IMR-90 (cell line): ENCODE measurements around the gene TIGD3. TPM values are rescaled to one million over a fixed set of nuclear protein-coding genes. Genes with fewer than 3 reads are reported as not detected.
A peak's percentile ranks its signal among the peaks of the same experiment; 100 is the strongest.

ENCODE experiments used
- ATAC-seq: fragments of 200-7000 bp; cut with Tn5 transposase; 2 replicates; pipeline ENCODE4 v1.9.1; 2020; ENCODE audit warnings: low read depth, mild to moderate bottlenecking, moderate library complexity
- BruUV-seq: library from RNA; stranded (reverse); fragments of 400-500 nt; replicated peaks from 2 replicates; lab custom pipeline; 2021; lab: Mats Ljungman, UMichigan
- CTCF ChIA-PET: fragments of 300-600 bp; formaldehyde crosslinking; extraction: SDS; loops from one replicate; lab custom pipeline; 2021; ENCODE audit warnings: antibody characterized with exemption; lab: Yijun Ruan, JAX
- POLR2A ChIA-PET: fragments of 300-600 bp; sonication (Branson Sonifier 250); formaldehyde crosslinking; loops from one replicate; lab custom pipeline; 2022; ENCODE audit warnings: antibody characterized with exemption; ENCODE audit not compliant: unreplicated experiment; lab: Charles Lee
- DNase-seq: peaks from one replicate; pipeline ENCODE4 v3.0.0; 2013
- H2AFZ ChIP-seq: replicated peaks from 2 replicates; pipeline ENCODE3; 2013; ENCODE audit warnings: low read length, mild to moderate bottlenecking; ENCODE audit not compliant: poor library complexity
- H2AK5ac ChIP-seq: 2 replicates; pipeline ENCODE4 v1.6.1; 2013; ENCODE audit warnings: low read depth, low read length, inconsistent platforms
- H2AK9ac ChIP-seq: replicated peaks from 2 replicates; pipeline ENCODE3; 2013; ENCODE audit warnings: mild to moderate bottlenecking, low read depth, low read length, moderate library complexity; ENCODE audit not compliant: poor library complexity
- H2BK120ac ChIP-seq: 2 replicates; pipeline ENCODE4 v1.6.1; 2013; ENCODE audit warnings: low read depth, low read length, inconsistent platforms
- H2BK15ac ChIP-seq: 3 replicates; pipeline ENCODE4 v1.6.1; 2013; ENCODE audit warnings: low read depth, low read length, inconsistent platforms
- H2BK20ac ChIP-seq: 2 replicates; pipeline ENCODE4 v1.6.1; 2013; ENCODE audit warnings: low read depth, mild to moderate bottlenecking, inconsistent platforms, low read length, moderate library complexity
- H2BK5ac ChIP-seq: 2 replicates; pipeline ENCODE4 v1.6.1; 2013; ENCODE audit warnings: mild to moderate bottlenecking, low read depth, low read length, inconsistent platforms; ENCODE audit not compliant: poor library complexity, severe bottlenecking
- H3K14ac ChIP-seq: replicated peaks from 2 replicates; pipeline ENCODE4 v1.6.1; 2013; ENCODE audit warnings: low read depth, low read length, inconsistent platforms
- H3K18ac ChIP-seq: 2 replicates; pipeline ENCODE4 v1.6.1; 2013; ENCODE audit warnings: low read depth, low read length, control low read depth
- H3K23ac ChIP-seq: 2 replicates; pipeline ENCODE4 v1.6.1; 2013; ENCODE audit warnings: low read depth, low read length, inconsistent platforms
- H3K27ac ChIP-seq: 2 replicates; pipeline ENCODE4 v1.5.1; 2013; ENCODE audit warnings: mild to moderate bottlenecking, control low read depth, low read length; ENCODE audit not compliant: insufficient read depth
- H3K27me3 ChIP-seq: 2 replicates; pipeline ENCODE4 v1.6.1; 2013; ENCODE audit warnings: low read length; ENCODE audit not compliant: control insufficient read depth, insufficient read depth
- H3K36me3 ChIP-seq: 2 replicates; pipeline ENCODE4 v1.6.1; 2013; ENCODE audit warnings: low read length, mixed read lengths; ENCODE audit not compliant: control insufficient read depth, insufficient read depth
- H3K4ac ChIP-seq: 2 replicates; pipeline ENCODE4 v1.6.1; 2013; ENCODE audit warnings: low read depth, low read length, inconsistent platforms
- H3K4me1 ChIP-seq: 2 replicates; pipeline ENCODE4 v1.6.1; 2013; ENCODE audit warnings: low read length, mixed read lengths; ENCODE audit not compliant: control insufficient read depth, insufficient read depth
- H3K4me2 ChIP-seq: 2 replicates; pipeline ENCODE4 v1.6.1; 2013; ENCODE audit warnings: low read depth, mild to moderate bottlenecking, control low read depth, low read length, moderate library complexity
- H3K4me3 ChIP-seq: 2 replicates; pipeline ENCODE4 v1.5.1; 2013; ENCODE audit warnings: low read depth, mild to moderate bottlenecking, control low read depth, low read length, moderate library complexity; ENCODE audit not compliant: insufficient read depth
- H3K56ac ChIP-seq: 2 replicates; pipeline ENCODE4 v1.6.1; 2013; ENCODE audit warnings: low read length, inconsistent platforms; ENCODE audit not compliant: insufficient read depth; ENCODE audit errors: extremely low read depth
- H3K79me1 ChIP-seq, 2 experiments: 2 replicates each; pipeline ENCODE4 v1.6.1; 2013; ENCODE audit warnings: low read length in 2 of 2, inconsistent platforms in 1 of 2, low read depth in 1 of 2
- H3K9ac ChIP-seq: 2 replicates; pipeline ENCODE4 v1.6.1; 2013; ENCODE audit warnings: low read depth, low read length, control low read depth
- H3K9me1 ChIP-seq: 2 replicates; pipeline ENCODE4 v1.6.1; 2013; ENCODE audit warnings: low read length, inconsistent platforms; ENCODE audit not compliant: insufficient read depth
- H3K9me3 ChIP-seq: 2 replicates; pipeline ENCODE4 v1.6.1; 2013; ENCODE audit warnings: low read length; ENCODE audit not compliant: control insufficient read depth, insufficient read depth
- H4K20me1 ChIP-seq: 2 replicates; pipeline ENCODE4 v1.6.1; 2013; ENCODE audit warnings: low read length, inconsistent platforms; ENCODE audit not compliant: insufficient read depth
- H4K5ac ChIP-seq: 2 replicates; pipeline ENCODE4 v1.6.1; 2013; ENCODE audit warnings: mild to moderate bottlenecking, low read depth, low read length, control low read depth
- H4K8ac ChIP-seq, 2 experiments: 2 replicates each; pipeline ENCODE4 v1.6.1; 2013; ENCODE audit warnings: low read depth in 2 of 2, low read length in 2 of 2, control low read depth in 1 of 2, inconsistent platforms in 1 of 2
- H4K91ac ChIP-seq: 2 replicates; pipeline ENCODE4 v1.6.1; 2013; ENCODE audit warnings: low read depth, low read length, inconsistent platforms; ENCODE audit not compliant: insufficient read depth
- MAFK ChIP-seq: IDR thresholded peaks from 2 replicates; pipeline ENCODE4 v1.6.1; 2012; ENCODE audit warnings: low read depth, low read length, improper control_type of control experiment
- POLR2A ChIP-seq: IDR thresholded peaks from 2 replicates; pipeline ENCODE4 v1.6.1; 2012; ENCODE audit warnings: mild to moderate bottlenecking, low read depth, low read length
- RAD21 ChIP-seq: IDR thresholded peaks from 2 replicates; pipeline ENCODE4 v1.6.1; 2012; ENCODE audit warnings: low read length, improper control_type of control experiment
- RCOR1 ChIP-seq: IDR thresholded peaks from 2 replicates; pipeline ENCODE4 v1.6.1; 2012; ENCODE audit warnings: mild to moderate bottlenecking, low read length, improper control_type of control experiment; ENCODE audit not compliant: insufficient replicate concordance
- WGBS, 2 experiments: methylation state at CpG; one replicate each; pipeline versions ENCODE4 v1.1.5 to v1.1.7; 2013; ENCODE audit warnings: missing lambda C conversion rate in 2 of 2; ENCODE audit not compliant: insufficient read length in 1 of 2; ENCODE audit errors: extremely low coverage in 2 of 2; 5-methylcytosine and 5-hydroxymethylcytosine counted together
- dilution Hi-C: fragments of 300-500 bp; cut with HindIII; formaldehyde crosslinking; loops from one replicate; pipeline ENCODE4 v1.14.3; 2018; ENCODE audit warnings: low sequenced_read_pairs; ENCODE audit not compliant: unreplicated experiment
- in situ Hi-C: fragments of 300-500 bp; cut with MboI; formaldehyde crosslinking; loops from 3 replicates; pipeline ENCODE4 v1.14.3; 2019; ENCODE audit warnings: low sequenced_read_pairs, inconsistent platforms, mixed read lengths
- intact Hi-C: fragments of 100-400 bp; cut with micrococcal nuclease; formaldehyde crosslinking; loops from 2 replicates; pipeline ENCODE4 v1.10.0; 2022
- polyA plus RNA-seq, 3 experiments: library from polyadenylated mRNA; depleted of rRNA; stranded (reverse); fragments of >200 nt; gene quantifications; 2 replicates each; pipeline ENCODE4 v1.2.3, GENCODE V29; 2012; ENCODE audit warnings: low replicate concordance in 1 of 3
- total RNA-seq: library from RNA; depleted of rRNA; stranded (reverse); fragments of >200 nt; gene quantifications from 2 replicates; pipeline ENCODE4 v1.2.3, GENCODE V29; 2012
- TF ChIP-seq, protein P1 (sequence below): fragments of 150-350 bp; IDR thresholded peaks from 2 replicates; pipeline ENCODE4 v1.6.1; 2017; ENCODE audit warnings: mild to moderate bottlenecking, antibody characterized with exemption, low read length, low read depth

TIGD3 gene
- total and polyA plus RNA-seq, 2 of the 4 experiments (the other 2 are of a cell fraction), result 0.12 TPM; not detected in 1

DNA sequence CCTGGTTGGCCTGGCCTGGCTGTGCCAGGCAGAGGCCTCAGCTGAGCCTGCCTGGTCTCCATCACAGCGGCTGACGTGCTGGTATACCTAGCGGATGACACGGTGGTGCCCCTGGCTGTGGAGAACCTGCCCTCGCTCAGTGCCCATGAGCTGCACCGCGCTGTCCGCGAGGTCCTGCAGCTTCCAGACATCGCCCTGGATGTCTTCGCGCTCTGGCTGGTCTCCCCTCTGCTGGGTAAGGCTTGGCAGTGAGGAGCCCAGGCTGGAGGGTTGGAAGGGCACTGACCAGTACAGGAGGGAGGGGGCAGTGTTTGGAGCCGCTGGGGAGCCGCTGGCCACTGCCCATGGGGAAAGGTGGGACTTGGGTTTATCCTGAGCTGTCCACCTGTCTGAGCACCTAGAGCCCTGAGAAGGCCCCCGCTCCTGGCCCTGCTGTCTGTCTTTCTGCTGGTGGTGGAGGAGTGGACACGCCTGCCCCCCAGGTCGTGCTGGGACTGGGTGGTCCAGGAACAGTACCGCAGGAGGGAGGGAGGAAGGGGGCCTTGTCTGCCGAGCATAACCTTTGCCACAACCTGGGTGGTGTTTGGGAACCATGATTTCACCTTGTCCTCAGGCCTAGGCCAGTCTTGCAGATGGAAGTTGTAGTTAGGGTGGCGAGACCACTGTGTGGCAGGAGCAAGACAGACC lies 34.9 kb downstream of the TIGD3 start:
- peaks cover 26% of the 10 kb centered on the region; the same call in 1 of the 2 replicates for H3K36me3 ChIP-seq
- peaks cover 31% of the 10 kb centered on the region for H3K4me1 ChIP-seq
- peak overlapping the region; percentile 73 for H3K27ac ChIP-seq
- in situ Hi-C loops (no loop called here), intact Hi-C loops (no loop called here), dilution Hi-C loops (no loop called here)
- H2AFZ ChIP-seq, result peak overlapping the region; percentile 53
- H3K27me3 ChIP-seq, result no peaks in the 10 kb centered on the region
- peak overlapping the region; percentile 95 for H3K23ac ChIP-seq
- 77% methylated on average over 4 of the region's 20 CpGs; no CpG with 5 or more reads in 1 of the 2 experiments for WGBS, 2 experiments
- peak overlapping the region; percentile 10; the same call in 1 of the 2 replicates for H3K9ac ChIP-seq
- no peak overlapping the region for H3K56ac ChIP-seq
- H2BK20ac ChIP-seq, result no peak overlapping the region; the same call in 1 of the 2 replicates
- no peak overlapping the region; the same call in 1 of the 2 replicates for H3K4me2 ChIP-seq
- ChIA-PET POLR2A (interaction anchor here (2.8 kb wide), 1 partner anchor 110 kb away, joined by 14 read pairs; the partner anchor contains the start of gene MALAT1), CTCF (no interaction called here)
- H2BK5ac ChIP-seq, result peak overlapping the region; percentile 41
- no peak overlapping the region for H2BK120ac ChIP-seq
- peaks cover 8% of the 10 kb centered on the region; the same call in 1 of the 2 replicates for H4K20me1 ChIP-seq
- ATAC-seq, result no peak
- H2AK5ac ChIP-seq, result peak overlapping the region; percentile 96
- peaks cover 25% of the 10 kb centered on the region for H3K9me1 ChIP-seq
- no peaks in the 10 kb centered on the region for H3K9me3 ChIP-seq
- H3K18ac ChIP-seq, result no peak overlapping the region; the same call in 1 of the 2 replicates
- H2AK9ac ChIP-seq, result no peak overlapping the region
- H4K91ac ChIP-seq, result peak overlapping the region; percentile 66
- peaks cover 25 to 82% of the 10 kb centered on the region in 2 experiments for H3K79me1 ChIP-seq
- no peak for DNase-seq
- BruUV-seq, result no TSS peak
- peak overlapping the region; percentile 61; the same call in 1 of the 2 replicates for H4K5ac ChIP-seq
- H3K4me3 ChIP-seq, result no peak overlapping the region
- TF ChIP-seq, protein P1, sequence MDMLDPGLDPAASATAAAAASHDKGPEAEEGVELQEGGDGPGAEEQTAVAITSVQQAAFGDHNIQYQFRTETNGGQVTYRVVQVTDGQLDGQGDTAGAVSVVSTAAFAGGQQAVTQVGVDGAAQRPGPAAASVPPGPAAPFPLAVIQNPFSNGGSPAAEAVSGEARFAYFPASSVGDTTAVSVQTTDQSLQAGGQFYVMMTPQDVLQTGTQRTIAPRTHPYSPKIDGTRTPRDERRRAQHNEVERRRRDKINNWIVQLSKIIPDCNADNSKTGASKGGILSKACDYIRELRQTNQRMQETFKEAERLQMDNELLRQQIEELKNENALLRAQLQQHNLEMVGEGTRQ, result no peak
- TF ChIP-seq MAFK (no peak), RCOR1 (no peak), RAD21 (no peak), POLR2A (peak; percentile 3)
- H2BK15ac ChIP-seq, result 0 out of 3 replicates have a peak overlapping the region, but pooled peaks have one; percentile 44
- H4K8ac ChIP-seq, result peak overlapping the region; percentile 18 to 92
- H3K4ac ChIP-seq, result peak overlapping the region; percentile 54
- H3K14ac ChIP-seq, result peak overlapping the region; percentile 67
